ENCODE measurements around the gene ACTA1. TPM values are rescaled to one million over a fixed set of nuclear protein-coding genes. Genes with fewer than 3 reads are reported as not detected.
"Not testable (repeated sequence)": the region's sequence is repeated elsewhere in the genome, so short reads cannot be mapped to it uniquely, and the experiment has no call there.

The ACTA1 gene
- total RNA-seq, 1 experiment from 2014 or later: not detected

GRCh38 chr1:229445828-229446227, 11.9 kb upstream of the ACTA1 start:
- no peak for DNase-seq (ENCODE audit: extremely low read depth, low read depth)

- no peak for DNase-seq (ENCODE audit: extremely low read depth, low read depth)
Observed at GRCh38 chr1:229440851-229441537, 7.1 kb upstream of the ACTA1 start.

GRCh38 chr1:229438021-229438420, 4.1 kb upstream of the ACTA1 start:
- DNase-seq (ENCODE audit: extremely low read depth, low read depth): no peak

GRCh38 chr1:229437443-229437842, 3.5 kb upstream of the ACTA1 start:
- DNase-seq (ENCODE audit: extremely low read depth, low read depth): no peak

- no peak for DNase-seq (ENCODE audit: extremely low read depth, low read depth)
Observed at GRCh38 chr1:229436201-229436600, 2.3 kb upstream of the ACTA1 start.

GRCh38 chr1:229434641-229435051, 752 bp upstream of the ACTA1 start:
- DNase-seq (ENCODE audit: extremely low read depth, low read depth): no peak

GRCh38 chr1:229433364-229434004, 410 bp downstream of the ACTA1 start:
- DNase-seq (ENCODE audit: extremely low read depth, low read depth): no peak

- no peak for DNase-seq (ENCODE audit: extremely low read depth, low read depth)
Observed at GRCh38 chr1:229432905-229433304, 989 bp downstream of the ACTA1 start.

GRCh38 chr1:229432116-229432461, 1.8 kb downstream of the ACTA1 start:
- no peak for DNase-seq (ENCODE audit: extremely low read depth, low read depth)

GRCh38 chr1:229431284-229432115, 2.4 kb downstream of the ACTA1 start:
- no peak for DNase-seq (ENCODE audit: extremely low read depth, low read depth)

- peak; percentile 62 for DNase-seq (ENCODE audit: extremely low read depth, low read depth)
Observed at GRCh38 chr1:229430761-229431283, 3.1 kb downstream of the ACTA1 start.

GRCh38 chr1:229428256-229428655, 5.6 kb downstream of the ACTA1 start:
- DNase-seq (ENCODE audit: extremely low read depth, low read depth): no peak

GRCh38 chr1:229427572-229427971, 6.3 kb downstream of the ACTA1 start:
- no peak for DNase-seq (ENCODE audit: extremely low read depth, low read depth)

- no peak for DNase-seq (ENCODE audit: extremely low read depth, low read depth)
Observed at GRCh38 chr1:229425564-229426159, 8.2 kb downstream of the ACTA1 start.

- DNase-seq (ENCODE audit: extremely low read depth, low read depth): no peak
Observed at GRCh38 chr1:229420765-229421164, 13.1 kb downstream of the ACTA1 start.

- DNase-seq (ENCODE audit: extremely low read depth, low read depth): no peak
Observed at GRCh38 chr1:229420224-229420623, 13.7 kb downstream of the ACTA1 start.

GRCh38 chr1:229418586-229418985, 15.3 kb downstream of the ACTA1 start:
- not testable (repeated sequence) for DNase-seq (ENCODE audit: extremely low read depth, low read depth)

GRCh38 chr1:229412810-229413209, 21.1 kb downstream of the ACTA1 start:
- DNase-seq (ENCODE audit: extremely low read depth, low read depth): not testable (repeated sequence)

- no peak for DNase-seq (ENCODE audit: extremely low read depth, low read depth)
Observed at GRCh38 chr1:229412056-229412455, 21.8 kb downstream of the ACTA1 start.

GRCh38 chr1:229411434-229412055, 22.3 kb downstream of the ACTA1 start:
- DNase-seq (ENCODE audit: extremely low read depth, low read depth): no peak

Measured in NCI-H460 (cell line).